Raji (cell line): ENCODE measurements around the gene TRIOBP.

Experiments
- POLR2A ChIP-seq: IDR thresholded peaks from 2 replicates; pipeline ENCODE4 v1.6.1; 2011; ENCODE audit warnings: low read depth, low read length, control low read depth; ENCODE audit not compliant: insufficient read depth

The TRIOBP gene

DNA sequence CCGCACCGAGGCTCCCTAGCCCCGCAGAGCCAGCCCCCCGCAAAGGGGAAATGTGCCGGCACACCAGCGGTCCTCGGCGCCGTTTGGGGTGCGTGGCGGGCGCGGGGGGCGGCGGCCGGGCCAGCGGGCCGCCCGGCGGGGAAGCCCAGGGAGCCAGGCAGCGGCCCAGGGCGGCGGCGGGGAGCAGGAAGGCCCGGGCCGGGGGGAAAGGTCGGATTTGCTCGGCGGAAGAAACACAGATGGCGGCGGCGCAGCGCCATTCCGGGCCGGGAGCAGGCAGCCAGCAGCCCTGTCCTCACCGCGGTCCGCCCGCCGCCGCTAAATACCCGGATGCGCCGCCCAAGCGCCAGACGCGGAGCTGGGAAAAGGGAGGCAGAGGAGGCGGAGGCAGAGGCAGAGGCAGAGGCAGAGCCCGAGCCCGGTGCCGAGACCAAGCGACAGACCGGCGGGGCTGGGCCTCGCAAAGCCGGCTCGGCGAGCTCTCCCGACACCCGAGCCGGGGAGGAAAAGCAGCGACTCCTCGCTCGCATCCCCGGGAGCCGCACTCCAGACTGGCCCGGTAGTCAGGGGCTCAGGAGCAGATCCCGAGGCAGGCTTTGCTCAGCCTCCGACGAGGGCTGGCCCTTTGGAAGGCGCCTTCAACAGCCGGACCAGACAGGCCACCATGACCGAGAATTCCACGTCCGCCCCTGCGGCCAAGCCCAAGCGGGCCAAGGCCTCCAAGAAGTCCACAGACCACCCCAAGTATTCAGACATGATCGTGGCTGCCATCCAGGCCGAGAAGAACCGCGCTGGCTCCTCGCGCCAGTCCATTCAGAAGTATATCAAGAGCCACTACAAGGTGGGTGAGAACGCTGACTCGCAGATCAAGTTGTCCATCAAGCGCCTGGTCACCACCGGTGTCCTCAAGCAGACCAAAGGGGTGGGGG, 108.3 kb downstream of the TRIOBP start:
- TF ChIP-seq POLR2A: no peak

DNA sequence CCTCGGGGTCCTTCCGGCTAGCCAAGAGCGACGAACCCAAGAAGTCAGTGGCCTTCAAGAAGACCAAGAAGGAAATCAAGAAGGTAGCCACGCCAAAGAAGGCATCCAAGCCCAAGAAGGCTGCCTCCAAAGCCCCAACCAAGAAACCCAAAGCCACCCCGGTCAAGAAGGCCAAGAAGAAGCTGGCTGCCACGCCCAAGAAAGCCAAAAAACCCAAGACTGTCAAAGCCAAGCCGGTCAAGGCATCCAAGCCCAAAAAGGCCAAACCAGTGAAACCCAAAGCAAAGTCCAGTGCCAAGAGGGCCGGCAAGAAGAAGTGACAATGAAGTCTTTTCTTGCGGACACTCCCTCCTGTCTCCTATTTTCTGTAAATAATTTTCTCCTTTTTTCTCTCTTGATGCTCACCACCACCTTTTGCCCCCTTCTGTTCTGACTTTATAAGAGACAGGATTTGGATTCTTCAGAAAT, 109.0 kb downstream of the TRIOBP start:
- no peak for TF ChIP-seq POLR2A

GRCh38 chr22:37806409-37807333, 109.8 kb downstream of the TRIOBP start:
- no peak for TF ChIP-seq POLR2A

GRCh38 chr22:37807410-37808293, 110.8 kb downstream of the TRIOBP start, which contains the start of gene GCAT:
Gene GCAT (plus strand): TSS chr22:37807934. CDS start chr22:37807968, 34 bp downstream.
- TF ChIP-seq POLR2A: peak; percentile 76

GRCh38 chr22:37808294-37808657, 111.4 kb downstream of the TRIOBP start:
- no peak for TF ChIP-seq POLR2A

DNA sequence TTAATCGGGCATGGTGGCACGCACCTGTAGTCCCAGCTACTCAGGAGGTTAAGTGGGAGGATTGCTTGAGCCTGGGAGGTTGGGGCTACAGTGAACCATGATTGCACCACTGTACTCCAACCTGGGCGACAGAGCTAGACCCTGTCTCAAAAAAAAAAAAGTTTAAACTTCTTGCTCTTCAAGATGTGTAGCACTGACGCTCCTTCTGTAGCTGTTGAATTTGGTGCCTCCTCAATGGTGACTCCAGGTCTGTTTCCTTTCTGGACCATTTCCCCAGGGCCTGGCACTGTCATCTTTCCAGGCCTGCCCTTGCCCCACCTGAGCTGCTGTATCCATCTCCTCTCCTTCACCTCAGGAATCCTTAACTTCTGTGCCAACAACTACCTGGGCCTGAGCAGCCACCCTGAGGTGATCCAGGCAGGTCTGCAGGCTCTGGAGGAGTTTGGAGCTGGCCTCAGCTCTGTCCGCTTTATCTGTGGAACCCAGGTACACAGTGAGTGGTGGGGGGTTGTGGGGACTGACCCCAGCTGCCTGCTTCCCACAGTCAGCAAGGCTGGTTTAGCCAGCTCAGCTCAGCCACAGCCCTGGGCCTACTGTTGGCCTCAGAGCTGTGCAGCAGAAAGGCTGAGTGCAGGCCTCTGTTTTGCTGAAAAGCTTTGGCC, 113.0 kb downstream of the TRIOBP start:
- no peak for TF ChIP-seq POLR2A

GRCh38 chr22:37811867-37812266, 115.0 kb downstream of the TRIOBP start:
- no peak for TF ChIP-seq POLR2A

DNA sequence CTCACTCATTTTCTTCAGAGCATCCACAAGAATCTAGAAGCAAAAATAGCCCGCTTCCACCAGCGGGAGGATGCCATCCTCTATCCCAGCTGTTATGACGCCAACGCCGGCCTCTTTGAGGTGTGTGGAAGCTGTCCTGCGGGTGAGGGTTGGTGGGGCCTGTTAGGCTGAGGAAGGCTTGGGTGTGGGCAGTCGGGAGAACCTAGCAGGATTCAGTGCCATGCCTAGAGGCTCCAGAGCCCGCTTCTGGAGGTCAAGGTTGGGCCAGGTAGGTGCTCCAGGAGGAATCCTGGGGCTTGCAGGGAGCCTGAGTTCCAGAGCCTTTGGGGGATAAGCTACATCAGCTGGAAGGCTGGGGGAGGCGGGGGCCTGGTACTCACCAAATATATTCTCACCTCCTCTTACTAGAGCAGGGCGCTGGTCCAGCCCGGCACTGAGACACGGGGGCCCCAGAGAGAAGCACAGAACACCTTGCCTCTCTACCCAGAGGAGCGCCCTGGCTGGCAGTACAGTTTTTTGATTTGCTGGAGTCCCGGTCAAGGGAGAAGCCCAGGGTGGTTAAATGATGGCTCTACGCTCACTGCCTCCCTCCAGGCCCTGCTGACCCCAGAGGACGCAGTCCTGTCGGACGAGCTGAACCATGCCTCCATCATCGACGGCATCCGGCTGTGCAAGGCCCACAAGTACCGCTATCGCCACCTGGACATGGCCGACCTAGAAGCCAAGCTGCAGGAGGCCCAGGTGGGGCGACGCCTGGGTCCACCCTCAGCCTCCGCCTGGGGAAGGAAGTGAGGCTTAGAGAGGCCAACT, 116.2 kb downstream of the TRIOBP start:
- TF ChIP-seq POLR2A: no peak

- TF ChIP-seq POLR2A: no peak
Observed at GRCh38 chr22:37815593-37815992, 118.7 kb downstream of the TRIOBP start.

GRCh38 chr22:37816543-37817180, 119.8 kb downstream of the TRIOBP start:
- no peak for TF ChIP-seq POLR2A

- 0 out of 2 replicates have a peak, but pooled peaks have one; percentile 8 for TF ChIP-seq POLR2A
Observed at GRCh38 chr22:37817705-37818408, 121.0 kb downstream of the TRIOBP start.

GRCh38 chr22:37818409-37819104, 121.7 kb downstream of the TRIOBP start:
- TF ChIP-seq POLR2A: no peak

DNA sequence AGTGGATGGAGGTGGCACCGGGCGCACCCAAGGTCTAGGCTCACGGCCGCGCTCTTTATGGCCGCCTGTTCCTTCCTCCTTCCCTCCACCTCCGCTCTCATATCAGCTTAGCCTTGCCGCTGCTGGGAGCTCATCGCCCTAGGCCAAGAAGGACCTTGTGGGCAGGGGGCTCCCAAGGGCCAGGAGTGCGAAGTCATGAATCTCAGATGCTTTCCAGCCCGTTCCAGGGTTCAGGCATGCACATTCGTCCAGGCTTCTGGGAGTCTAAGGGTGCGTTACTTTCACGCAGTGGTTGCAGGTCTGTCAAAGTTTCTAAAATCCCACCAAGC, 122.2 kb downstream of the TRIOBP start:
- no peak for TF ChIP-seq POLR2A
